Epithelial cell of esophagus (primary cell): Measurements from ENCODE around the gene HTR1B.

Experiments used
- DNase-seq: peaks from one replicate; pipeline ENCODE4 v3.0.0; 2010; ENCODE audit warnings: low read depth
- H3K4me3 ChIP-seq: 2 replicates; pipeline ENCODE4 v1.5.1; 2011; ENCODE audit warnings: mild to moderate bottlenecking, low read length, control low read depth
- TF ChIP-seq, protein P1 (sequence below): IDR thresholded peaks from 2 replicates; pipeline ENCODE4 v1.5.1; 2011; ENCODE audit warnings: low read depth, mild to moderate bottlenecking, low read length, control low read depth, inconsistent platforms; ENCODE audit not compliant: insufficient read depth; ENCODE audit errors: missing control alignments

Gene HTR1B

DNA sequence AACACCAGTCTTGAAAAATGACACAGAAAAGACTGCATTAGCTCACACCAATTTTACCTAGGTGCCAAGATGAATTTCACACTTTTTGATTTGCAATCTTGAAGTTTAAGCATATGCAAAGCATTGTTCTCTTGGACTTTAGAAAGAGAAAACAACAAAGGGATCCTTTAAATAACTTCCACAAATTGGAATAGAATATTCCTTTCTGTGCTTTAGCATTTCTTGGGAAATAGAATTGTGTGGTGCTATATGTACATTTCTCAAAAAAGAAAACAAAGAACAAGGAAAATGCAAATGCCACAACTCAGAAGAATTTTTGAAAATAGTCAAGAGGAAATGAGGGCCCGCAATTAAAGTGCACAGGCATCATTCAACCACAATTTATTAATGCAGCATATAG, 17.0 kb downstream of the HTR1B start:
- no peak for DNase-seq
- TF ChIP-seq, protein P1, sequence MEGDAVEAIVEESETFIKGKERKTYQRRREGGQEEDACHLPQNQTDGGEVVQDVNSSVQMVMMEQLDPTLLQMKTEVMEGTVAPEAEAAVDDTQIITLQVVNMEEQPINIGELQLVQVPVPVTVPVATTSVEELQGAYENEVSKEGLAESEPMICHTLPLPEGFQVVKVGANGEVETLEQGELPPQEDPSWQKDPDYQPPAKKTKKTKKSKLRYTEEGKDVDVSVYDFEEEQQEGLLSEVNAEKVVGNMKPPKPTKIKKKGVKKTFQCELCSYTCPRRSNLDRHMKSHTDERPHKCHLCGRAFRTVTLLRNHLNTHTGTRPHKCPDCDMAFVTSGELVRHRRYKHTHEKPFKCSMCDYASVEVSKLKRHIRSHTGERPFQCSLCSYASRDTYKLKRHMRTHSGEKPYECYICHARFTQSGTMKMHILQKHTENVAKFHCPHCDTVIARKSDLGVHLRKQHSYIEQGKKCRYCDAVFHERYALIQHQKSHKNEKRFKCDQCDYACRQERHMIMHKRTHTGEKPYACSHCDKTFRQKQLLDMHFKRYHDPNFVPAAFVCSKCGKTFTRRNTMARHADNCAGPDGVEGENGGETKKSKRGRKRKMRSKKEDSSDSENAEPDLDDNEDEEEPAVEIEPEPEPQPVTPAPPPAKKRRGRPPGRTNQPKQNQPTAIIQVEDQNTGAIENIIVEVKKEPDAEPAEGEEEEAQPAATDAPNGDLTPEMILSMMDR, result no peak
- H3K4me3 ChIP-seq, result no peak overlapping the region

DNA sequence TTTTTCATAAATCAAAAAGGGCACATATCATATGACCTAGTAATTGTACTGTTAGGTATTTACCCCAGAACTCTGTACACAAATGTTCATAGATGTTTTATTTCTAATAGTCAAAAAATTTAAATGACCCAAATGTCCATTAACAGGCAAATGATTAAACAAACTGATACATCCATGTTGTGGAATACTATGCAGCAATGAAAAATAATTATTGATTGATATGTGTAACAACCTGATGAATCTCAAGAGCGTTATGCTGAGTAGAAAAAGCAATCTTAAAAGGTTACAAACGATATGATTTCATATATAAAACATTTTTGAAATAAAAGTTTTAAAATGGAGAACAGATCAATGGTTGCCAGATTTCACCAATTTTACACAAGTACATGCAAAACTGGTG, 18.1 kb downstream of the HTR1B start:
- H3K4me3 ChIP-seq, result no peak overlapping the region
- TF ChIP-seq, protein P1, result no peak
- no peak for DNase-seq

DNA sequence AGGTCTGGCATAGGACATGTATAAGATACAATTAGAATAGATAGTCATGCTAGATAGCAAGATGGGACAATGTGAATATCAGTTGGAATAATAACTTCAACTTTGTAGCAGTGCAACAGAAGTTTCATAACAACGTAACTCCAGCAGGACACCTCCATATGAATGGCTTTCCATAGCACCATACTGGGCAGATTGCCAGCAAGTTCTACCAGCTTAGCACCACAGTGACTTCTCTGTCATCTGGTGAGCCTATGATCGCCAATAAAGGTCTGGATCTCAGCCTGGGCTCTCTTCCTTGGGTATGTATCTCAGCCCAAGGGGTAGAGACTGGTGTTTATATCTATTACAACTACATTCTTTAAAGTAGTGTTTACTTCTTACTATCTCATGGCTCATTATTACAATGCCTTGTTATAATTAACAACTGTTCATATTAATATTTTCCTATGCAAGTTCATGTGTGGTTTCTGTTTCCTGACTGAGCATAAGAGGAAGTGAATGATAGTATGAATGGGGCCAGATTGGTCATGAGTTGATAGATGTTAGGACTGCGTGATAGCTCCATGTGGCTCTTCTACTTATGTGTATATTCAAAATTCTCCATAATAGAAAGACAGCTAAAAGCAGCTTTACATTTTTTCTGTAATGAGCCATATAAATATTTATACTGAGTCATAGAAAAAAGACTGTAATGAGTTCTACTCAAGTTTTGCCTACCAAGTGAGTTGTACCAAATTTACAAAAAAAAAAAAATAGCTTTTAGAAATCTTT, 22.9 kb downstream of the HTR1B start:
- DNase-seq, result no peak
- TF ChIP-seq, protein P1, result no peak

DNA sequence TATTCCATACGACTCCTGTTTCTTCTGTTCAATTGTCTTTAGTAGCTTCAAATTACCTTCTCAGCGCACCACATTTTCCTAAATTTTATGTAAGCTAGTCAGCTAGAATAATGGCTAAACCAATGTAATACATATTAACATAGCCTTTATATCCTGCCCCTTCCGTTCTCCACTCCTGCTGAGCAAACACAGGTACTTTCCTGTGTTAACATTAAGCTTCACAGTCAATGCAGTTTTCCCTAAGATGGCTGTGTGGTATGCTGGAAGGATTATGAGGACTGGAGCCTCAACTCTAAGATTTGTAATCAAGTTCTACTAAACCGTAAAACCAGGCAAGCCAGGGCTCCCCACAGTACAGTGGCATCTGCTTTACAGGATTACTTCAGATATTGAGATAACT, 29.4 kb downstream of the HTR1B start:
- H3K4me3 ChIP-seq, result no peak overlapping the region
- TF ChIP-seq, protein P1, result no peak
- DNase-seq, result no peak

More for the DNA sequence above, 22.9 kb downstream of the HTR1B start:
- H3K4me3 ChIP-seq, result no peak overlapping the region

DNA sequence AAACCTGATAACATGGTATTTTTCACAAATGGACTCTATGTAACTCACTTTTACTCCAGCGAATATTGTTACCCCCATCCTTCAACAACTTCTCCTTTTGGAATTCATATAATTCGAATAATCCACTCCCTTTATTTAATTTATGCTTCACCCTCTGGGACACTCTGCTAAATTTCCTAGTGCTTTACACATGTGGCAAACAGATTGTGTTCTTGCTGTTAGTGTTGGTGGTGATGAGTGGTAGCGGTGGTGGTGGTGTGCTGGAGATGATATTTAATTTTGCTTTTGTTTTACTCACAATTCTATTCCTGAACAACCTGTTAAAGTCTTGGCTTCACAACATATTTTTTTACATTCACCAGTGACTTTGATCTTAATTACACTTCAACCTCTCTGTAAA, 32.8 kb downstream of the HTR1B start:
- H3K4me3 ChIP-seq, result no peak overlapping the region
- DNase-seq, result no peak
- TF ChIP-seq, protein P1, result no peak

DNA sequence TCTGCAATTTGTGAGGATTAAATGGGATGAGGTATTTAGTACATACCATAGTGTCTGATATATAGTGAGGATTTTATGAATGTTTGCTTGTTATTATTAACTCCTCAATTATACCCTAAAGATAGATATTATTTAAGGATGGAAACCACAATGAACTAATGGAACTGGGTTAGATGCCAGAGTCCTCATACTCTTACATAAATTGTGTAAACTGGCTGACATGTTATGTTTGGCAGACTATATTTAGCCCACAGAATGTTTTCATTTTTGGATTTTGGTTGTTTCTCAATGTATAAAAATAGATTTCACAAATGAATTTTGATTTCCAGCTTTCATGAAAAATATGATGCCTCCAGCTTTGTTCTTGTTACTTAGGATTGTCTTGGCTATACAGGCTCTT, 37.6 kb downstream of the HTR1B start:
- no peak for DNase-seq
- TF ChIP-seq, protein P1, result no peak
- no peak overlapping the region for H3K4me3 ChIP-seq

DNA sequence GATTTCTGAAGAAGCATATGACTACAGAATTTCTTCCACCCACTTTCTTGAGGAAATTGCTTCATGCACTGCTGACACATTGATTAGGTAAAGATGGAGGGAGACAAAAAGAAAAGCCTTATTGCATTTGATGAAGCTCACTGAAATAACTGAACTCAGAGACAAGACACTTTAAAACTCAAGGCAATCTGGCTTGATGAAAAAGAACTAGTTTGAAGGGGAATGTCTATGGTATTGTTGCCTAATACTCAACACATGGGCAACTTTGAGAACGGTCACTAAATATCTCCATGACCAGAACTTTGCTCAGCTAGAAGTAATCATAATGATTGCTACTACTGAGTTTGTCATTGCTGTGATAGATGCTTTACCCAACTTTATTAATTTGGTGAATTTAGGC, 38.1 kb downstream of the HTR1B start:
- TF ChIP-seq, protein P1, result no peak
- H3K4me3 ChIP-seq, result no peak overlapping the region
- no peak for DNase-seq
